A549 (cell line): ENCODE results near the gene SIRT2. TPM values are rescaled to one million over a fixed set of nuclear protein-coding genes. Genes with fewer than 3 reads are reported as not detected.
"Not testable (repeated sequence)": the region's sequence is repeated elsewhere in the genome, so short reads cannot be mapped to it uniquely, and the experiment has no call there.

Source experiments
- ATAC-seq, 2 experiments: fragments of 200-7000 bp in 1 of 2; fragments of >200 bp in 1 of 2; cut with Nextera tagmentation in 1 of 2; cut with Tn5 transposase in 1 of 2; 3 replicates each; pipeline versions ENCODE4 v1.8.0 to v1.9.1; 2018 to 2020; ENCODE audit warnings: mild to moderate bottlenecking in 1 of 2, moderate library complexity in 1 of 2
- CTCF ChIA-PET: fragments of 300-600 bp; sonication (Branson Sonifier 250); formaldehyde crosslinking; extraction: SDS; loops from one replicate; lab custom pipeline; 2021; ENCODE audit warnings: antibody characterized with exemption, inconsistent platforms; lab: Yijun Ruan, JAX
- POLR2A ChIA-PET: fragments of 350-600 bp; formaldehyde crosslinking; extraction: SDS; loops from one replicate; lab custom pipeline; 2021; ENCODE audit warnings: antibody characterized with exemption, inconsistent platforms; lab: Yijun Ruan, JAX
- DNase-seq, 2 experiments: peaks; one replicate each; pipeline versions ENCODE4 v3.0.0 to v3.0.0-alpha.2; 2011 to 2016; ENCODE audit warnings: low read depth in 1 of 2, low spot score in 1 of 2
- FAIRE-seq: peaks from 2 replicates; lab custom pipeline; 2011; peaks lifted over from hg19 to GRCh38; lab: Jason Lieb, UNC
- H3K27ac ChIP-seq, 2 experiments: fragments of >200 bp; sonication (Bioruptor Twin); formaldehyde crosslinking; 3 replicates each; pipeline ENCODE4 v1.5.1; 2016 to 2017
- H3K4me1 ChIP-seq: fragments of >200 bp; sonication (Bioruptor Twin); formaldehyde crosslinking; 3 replicates; pipeline ENCODE4 v1.6.1; 2016
- H3K4me2 ChIP-seq: fragments of >200 bp; sonication (Bioruptor Twin); formaldehyde crosslinking; 3 replicates; pipeline ENCODE4 v1.6.1; 2016
- H3K4me3 ChIP-seq: fragments of >200 bp; sonication (Bioruptor Twin); formaldehyde crosslinking; 3 replicates; pipeline ENCODE4 v1.5.1; 2016
- H3K9me3 ChIP-seq: fragments of >200 bp; sonication (Bioruptor Twin); formaldehyde crosslinking; 3 replicates; pipeline ENCODE4 v1.6.1; 2016
- CEBPB ChIP-seq, 2 experiments: fragments of >200 bp in 1 of 2; sonication (Bioruptor Twin) in 1 of 2; formaldehyde crosslinking in 1 of 2; IDR thresholded peaks; 2 replicates each; pipeline ENCODE4 v1.6.1; 2012 to 2016
- HES2 ChIP-seq: fragments of >200 bp; sonication (Bioruptor Twin); formaldehyde crosslinking; IDR thresholded peaks from 2 replicates; pipeline ENCODE4 v1.6.1; 2016
- HOXB13 ChIP-seq: fragments of 250-450 bp; sonication (Bioruptor Pico); IDR thresholded peaks from 2 replicates; pipeline ENCODE4 v1.5.0; 2020; ENCODE audit warnings: low read depth, mild to moderate bottlenecking, moderate library complexity
- MAFK ChIP-seq: fragments of 450-650 bp; IDR thresholded peaks from 2 replicates; pipeline ENCODE4 v1.6.1; 2014; ENCODE audit not compliant: partially characterized antibody
- POLR2AphosphoS2 ChIP-seq: conservative IDR thresholded peaks from 2 replicates; pipeline ENCODE4 v1.6.1; 2012; ENCODE audit warnings: low read length, improper control_type of control experiment, inconsistent platforms
- RARB ChIP-seq: fragments of 250-450 bp; sonication (Bioruptor Pico); IDR thresholded peaks from 2 replicates; pipeline ENCODE4 v1.8.0; 2021; ENCODE audit warnings: mild to moderate bottlenecking, moderate library complexity
- ZFP36 ChIP-seq: fragments of 450-650 bp; IDR thresholded peaks from 2 replicates; pipeline ENCODE4 v1.6.1; 2014; ENCODE audit warnings: borderline replicate concordance; ENCODE audit not compliant: partially characterized antibody
- WGBS: methylation state at CpG from one replicate; pipeline ENCODE4 v1.1.6; 2017; ENCODE audit errors: missing lambda C conversion rate; 5-methylcytosine and 5-hydroxymethylcytosine counted together
- polyA plus RNA-seq, 4 experiments: library from polyadenylated mRNA; depleted of rRNA in 3 of 4; stranded (reverse); fragments of >200 nt; fragmentation: RNase III in 1 of 4; extraction: RNeasy Plus Mini Kit Qiagen cat#74134 plus additional on column Dnase treatment in 1 of 4; gene quantifications; 2 replicates in 3 of 4; 3 replicates in 1 of 4; pipeline ENCODE4 v1.2.3, GENCODE V29; 2011 to 2017

SIRT2 gene
- polyA plus RNA-seq, 2 of the 4 experiments (the other 2 are of a cell fraction): 28.6 to 30.4 TPM

- peak; percentile 53; the same call in 1 of the 2 replicates for TF ChIP-seq HOXB13
- peak; percentile 89 for TF ChIP-seq ZFP36
- no peak for TF ChIP-seq POLR2AphosphoS2
- TF ChIP-seq RARB (CRISPR knock-in tag): 0 out of 2 replicates have a peak, but pooled peaks have one; percentile 75
- ATAC-seq (peak; percentile 57 to 58), DNase-seq (peak; percentile 73 to 78), FAIRE-seq (peak; percentile 90)
- H3K27ac ChIP-seq: peak overlapping the region; percentile 88
- H3K4me3 ChIP-seq: peak overlapping the region; percentile 55
- peak overlapping the region; percentile 74 for H3K4me2 ChIP-seq
- ChIA-PET CTCF (interaction anchor here (0.6 to 4.3 kb wide), 17 partner anchors 9 to 428 kb away, joined by 3 to 21 read pairs (median 4); partner anchors contain the start of genes CAPN12, FAM98C, LGALS4 and MRPS12), POLR2A (interaction anchor here (0.8 to 1.9 kb wide), 17 partner anchors 9 to 605 kb away, joined by 3 to 53 read pairs (median 7); partner anchors contain the start of genes ACTN4, CAPN12, HNRNPL and MRPS12)
- WGBS: 5% methylated on average over 16 of the region's 16 CpGs
- no peaks in the 10 kb centered on the region for H3K9me3 ChIP-seq
- H3K4me1 ChIP-seq: peaks cover 49% of the 10 kb centered on the region
Measured at GRCh38 chr19:38831142-38831605, 68.2 kb downstream of the SIRT2 start.

GRCh38 chr19:38830039-38830733 is 69.2 kb downstream of the SIRT2 start:
- CTCF ChIA-PET: interaction anchor here (0.6 to 4.3 kb wide), 17 partner anchors 10 to 286 kb away, joined by 3 to 21 read pairs (median 4); partner anchors contain the start of genes LGALS4, MRPS12 and SARS2
- peaks cover 39% of the 10 kb centered on the region for H3K4me1 ChIP-seq
- TF ChIP-seq POLR2AphosphoS2: no peak
- peak; percentile 95 for TF ChIP-seq MAFK
- TF ChIP-seq, all 56 proteins: peak for 1
- Histone ChIP-seq H3K27ac (peak overlapping the region; percentile 88; a peak in 5 of 6 replicates), H3K4me2 (peak overlapping the region; percentile 74), H3K9me3 (no peaks in the 10 kb centered on the region), H3K4me3 (no peak overlapping the region; the same call in 2 of the 3 replicates)
- DNase-seq: no peak
- FAIRE-seq: peak; percentile 46
- 78% methylated on average over 4 of the region's 4 CpGs for WGBS
- POLR2A ChIA-PET: interaction anchor here (0.5 to 1.3 kb wide), 3 partner anchors 16 to 312 kb away, joined by 3 to 7 read pairs (median 4); no protein-coding TSS in a partner anchor
- ATAC-seq: no peak

- not testable (repeated sequence) for ATAC-seq, H3K9me3 ChIP-seq, H3K4me3 ChIP-seq, FAIRE-seq, H3K4me2 ChIP-seq, DNase-seq
- ChIA-PET CTCF (interaction anchor here (0.5 to 3.5 kb wide), 9 partner anchors 9 to 286 kb away, joined by 3 to 20 read pairs (median 4); no protein-coding TSS in a partner anchor), POLR2A (interaction anchor here (0.6 to 1.3 kb wide), 6 partner anchors 15 to 561 kb away, joined by 3 to 7 read pairs (median 4); no protein-coding TSS in a partner anchor)
- TF ChIP-seq HES2 (peak; percentile 69; the same call in 1 of the 2 replicates), CEBPB (IDR thresholded peaks at IDR 0.05) (peak; percentile 87 to 89)
- WGBS: 92% methylated on average over 7 of the region's 7 CpGs
- Histone ChIP-seq H3K27ac (peak overlapping the region in 1 of 2 experiments; percentile 88; a peak in 3 of 6 replicates), H3K4me1 (peaks cover 33% of the 10 kb centered on the region)
Measured at GRCh38 chr19:38829203-38829602, 70.2 kb downstream of the SIRT2 start.

Other genes starting within 250 kb of the SIRT2 start
- gene CAPN12, start 155.1 kb downstream of the SIRT2 start, polyA plus RNA-seq (2011; rRNA removed): 10.0 and 12.3 TPM in 2 replicates
- 8.6 to 11.7 TPM (median 11.0 TPM) in 3 replicates for gene CAPN12, start 155.1 kb downstream of the SIRT2 start, polyA plus RNA-seq (2017; fragmentation: RNase III; extraction: RNeasy Plus Mini Kit Qiagen cat#74134 plus additional on column Dnase treatment)
- not detected in 2 replicates for gene LGALS7, start 126.1 kb downstream of the SIRT2 start, polyA plus RNA-seq (2011; rRNA removed)
- gene LGALS7, start 126.1 kb downstream of the SIRT2 start, polyA plus RNA-seq (2017; fragmentation: RNase III; extraction: RNeasy Plus Mini Kit Qiagen cat#74134 plus additional on column Dnase treatment): not detected in 3 replicates
- gene LGALS7B, start 110.4 kb downstream of the SIRT2 start, polyA plus RNA-seq (2011; rRNA removed): 0.27 TPM in 1 of 2 replicates, not detected in the other
- gene LGALS7B, start 110.4 kb downstream of the SIRT2 start, polyA plus RNA-seq (2017; fragmentation: RNase III; extraction: RNeasy Plus Mini Kit Qiagen cat#74134 plus additional on column Dnase treatment): not detected in 3 replicates
- gene LGALS4, start 86.7 kb downstream of the SIRT2 start, polyA plus RNA-seq (2011; rRNA removed): 2.5 and 3.3 TPM in 2 replicates
- gene LGALS4, start 86.7 kb downstream of the SIRT2 start, polyA plus RNA-seq (2017; fragmentation: RNase III; extraction: RNeasy Plus Mini Kit Qiagen cat#74134 plus additional on column Dnase treatment): 0.38 to 0.94 TPM (median 0.84 TPM) in 3 replicates
- gene ECH1, start 67.8 kb downstream of the SIRT2 start, polyA plus RNA-seq (2011; rRNA removed): 383 and 431 TPM in 2 replicates
- gene ECH1, start 67.8 kb downstream of the SIRT2 start, polyA plus RNA-seq (2017; fragmentation: RNase III; extraction: RNeasy Plus Mini Kit Qiagen cat#74134 plus additional on column Dnase treatment): 393 to 394 TPM (median 394 TPM) in 3 replicates
- gene HNRNPL, start 49.6 kb downstream of the SIRT2 start, polyA plus RNA-seq (2011; rRNA removed): 440 and 487 TPM in 2 replicates
- gene HNRNPL, start 49.6 kb downstream of the SIRT2 start, polyA plus RNA-seq (2017; fragmentation: RNase III; extraction: RNeasy Plus Mini Kit Qiagen cat#74134 plus additional on column Dnase treatment): 372 to 383 TPM (median 380 TPM) in 3 replicates
- 6.3 and 6.6 TPM in 2 replicates for gene RINL, start 21.3 kb downstream of the SIRT2 start, polyA plus RNA-seq (2011; rRNA removed)
- gene RINL, start 21.3 kb downstream of the SIRT2 start, polyA plus RNA-seq (2017; fragmentation: RNase III; extraction: RNeasy Plus Mini Kit Qiagen cat#74134 plus additional on column Dnase treatment): 2.9 to 3.5 TPM (median 3.1 TPM) in 3 replicates
- gene NFKBIB, start 351 bp upstream of the SIRT2 start, polyA plus RNA-seq (2011; rRNA removed): 25.6 and 35.0 TPM in 2 replicates
- 56.4 to 61.7 TPM (median 59.5 TPM) in 3 replicates for gene NFKBIB, start 351 bp upstream of the SIRT2 start, polyA plus RNA-seq (2017; fragmentation: RNase III; extraction: RNeasy Plus Mini Kit Qiagen cat#74134 plus additional on column Dnase treatment)
- gene CCER2, start 12.6 kb upstream of the SIRT2 start, polyA plus RNA-seq (2011; rRNA removed): 0.40 and 0.68 TPM in 2 replicates
- gene CCER2, start 12.6 kb upstream of the SIRT2 start, polyA plus RNA-seq (2017; fragmentation: RNase III; extraction: RNeasy Plus Mini Kit Qiagen cat#74134 plus additional on column Dnase treatment): 1.1 to 1.9 TPM (median 1.5 TPM) in 3 replicates
- 46.1 and 46.7 TPM in 2 replicates for gene SARS2, start 31.1 kb upstream of the SIRT2 start, polyA plus RNA-seq (2011; rRNA removed)
- gene SARS2, start 31.1 kb upstream of the SIRT2 start, polyA plus RNA-seq (2017; fragmentation: RNase III; extraction: RNeasy Plus Mini Kit Qiagen cat#74134 plus additional on column Dnase treatment): 81.8 to 98.0 TPM (median 93.4 TPM) in 3 replicates
- 92.8 and 104 TPM in 2 replicates for gene MRPS12, start 31.3 kb upstream of the SIRT2 start, polyA plus RNA-seq (2011; rRNA removed)
- 198 to 217 TPM (median 213 TPM) in 3 replicates for gene MRPS12, start 31.3 kb upstream of the SIRT2 start, polyA plus RNA-seq (2017; fragmentation: RNase III; extraction: RNeasy Plus Mini Kit Qiagen cat#74134 plus additional on column Dnase treatment)
- gene FBXO17, start 76.1 kb upstream of the SIRT2 start, polyA plus RNA-seq (2011; rRNA removed): 68.1 and 73.1 TPM in 2 replicates
- gene FBXO17, start 76.1 kb upstream of the SIRT2 start, polyA plus RNA-seq (2017; fragmentation: RNase III; extraction: RNeasy Plus Mini Kit Qiagen cat#74134 plus additional on column Dnase treatment): 98.5 to 112 TPM (median 111 TPM) in 3 replicates
- 13.4 and 15.2 TPM in 2 replicates for gene FBXO27, start 132.9 kb upstream of the SIRT2 start, polyA plus RNA-seq (2011; rRNA removed)
- gene FBXO27, start 132.9 kb upstream of the SIRT2 start, polyA plus RNA-seq (2017; fragmentation: RNase III; extraction: RNeasy Plus Mini Kit Qiagen cat#74134 plus additional on column Dnase treatment): 12.5 to 17.5 TPM (median 14.2 TPM) in 3 replicates
- gene ACP7, start 184.8 kb upstream of the SIRT2 start, polyA plus RNA-seq (2011; rRNA removed): 0.06 and 0.08 TPM in 2 replicates
- 0.25 to 0.44 TPM (median 0.28 TPM) in 3 replicates for gene ACP7, start 184.8 kb upstream of the SIRT2 start, polyA plus RNA-seq (2017; fragmentation: RNase III; extraction: RNeasy Plus Mini Kit Qiagen cat#74134 plus additional on column Dnase treatment)
- gene PAK4, start 226.2 kb upstream of the SIRT2 start, polyA plus RNA-seq (2011; rRNA removed): 37.9 and 42.9 TPM in 2 replicates
- 75.8 to 84.2 TPM (median 76.7 TPM) in 3 replicates for gene PAK4, start 226.2 kb upstream of the SIRT2 start, polyA plus RNA-seq (2017; fragmentation: RNase III; extraction: RNeasy Plus Mini Kit Qiagen cat#74134 plus additional on column Dnase treatment)